GM19099 (cell line): ENCODE data around the gene WDR49.

Source experiments
- POLR2A ChIP-seq: IDR thresholded peaks from 3 replicates; pipeline ENCODE4 v1.6.1; 2011; ENCODE audit warnings: low read depth; ENCODE audit not compliant: insufficient read length; ENCODE audit errors: extremely low read depth

Gene WDR49

GRCh38 chr3:167651826-167652225, 1.9 kb downstream of the WDR49 start:
- no peak for TF ChIP-seq POLR2A

GRCh38 chr3:167650459-167650858, 3.3 kb downstream of the WDR49 start:
- TF ChIP-seq POLR2A = no peak

GRCh38 chr3:167649746-167650145, 4.0 kb downstream of the WDR49 start:
- no peak for TF ChIP-seq POLR2A

- no peak for TF ChIP-seq POLR2A
Observed at GRCh38 chr3:167644611-167645010, 9.1 kb downstream of the WDR49 start.

- TF ChIP-seq POLR2A = no peak
Observed at GRCh38 chr3:167631471-167631870, 22.3 kb downstream of the WDR49 start.

GRCh38 chr3:167626490-167626889, 27.3 kb downstream of the WDR49 start:
- no peak for TF ChIP-seq POLR2A

GRCh38 chr3:167615030-167615429, 38.7 kb downstream of the WDR49 start:
- TF ChIP-seq POLR2A = no peak

GRCh38 chr3:167611718-167612117, 42.0 kb downstream of the WDR49 start:
- no peak for TF ChIP-seq POLR2A

- no peak for TF ChIP-seq POLR2A
Observed at GRCh38 chr3:167609156-167609555, 44.6 kb downstream of the WDR49 start.

- TF ChIP-seq POLR2A = no peak
Observed at GRCh38 chr3:167606836-167607235, 46.9 kb downstream of the WDR49 start.

- no peak for TF ChIP-seq POLR2A
Observed at GRCh38 chr3:167605871-167606270, 47.9 kb downstream of the WDR49 start.

GRCh38 chr3:167602041-167602440, 51.7 kb downstream of the WDR49 start:
- TF ChIP-seq POLR2A = no peak

- no peak for TF ChIP-seq POLR2A
Observed at GRCh38 chr3:167587651-167588050, 66.1 kb downstream of the WDR49 start.

- no peak for TF ChIP-seq POLR2A
Observed at GRCh38 chr3:167575000-167575600, 78.6 kb downstream of the WDR49 start.

GRCh38 chr3:167572991-167573390, 80.8 kb downstream of the WDR49 start:
- no peak for TF ChIP-seq POLR2A

- no peak for TF ChIP-seq POLR2A
Observed at GRCh38 chr3:167568634-167569033, 85.1 kb downstream of the WDR49 start.

GRCh38 chr3:167565489-167565888, 88.3 kb downstream of the WDR49 start:
- no peak for TF ChIP-seq POLR2A
